ENCODE measurements around the gene EVI2B.

Gene EVI2B

DNA sequence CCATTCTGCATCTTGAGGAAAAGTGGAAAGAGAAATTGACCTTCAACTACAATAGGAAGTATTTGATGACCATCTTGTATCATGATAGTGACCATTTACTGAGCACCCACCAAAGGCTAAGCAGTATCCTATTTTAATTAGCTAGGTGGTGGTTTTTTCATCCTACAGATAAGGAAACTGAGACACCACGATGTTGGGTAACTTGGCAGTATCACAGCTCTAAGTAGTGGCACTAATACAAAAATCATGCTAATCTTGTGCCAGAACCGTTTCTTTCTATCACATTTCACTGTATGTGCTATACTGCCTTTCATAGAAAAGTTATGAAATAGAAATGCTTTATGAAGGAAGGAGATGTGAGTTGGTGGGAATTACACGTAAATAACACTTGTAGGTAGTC, 2.3 kb downstream of the EVI2B start:
- H3K4me3 ChIP-seq (replicated peaks; ENCODE audit: insufficient read depth, low read length) = peak overlapping the region; percentile 53

DNA sequence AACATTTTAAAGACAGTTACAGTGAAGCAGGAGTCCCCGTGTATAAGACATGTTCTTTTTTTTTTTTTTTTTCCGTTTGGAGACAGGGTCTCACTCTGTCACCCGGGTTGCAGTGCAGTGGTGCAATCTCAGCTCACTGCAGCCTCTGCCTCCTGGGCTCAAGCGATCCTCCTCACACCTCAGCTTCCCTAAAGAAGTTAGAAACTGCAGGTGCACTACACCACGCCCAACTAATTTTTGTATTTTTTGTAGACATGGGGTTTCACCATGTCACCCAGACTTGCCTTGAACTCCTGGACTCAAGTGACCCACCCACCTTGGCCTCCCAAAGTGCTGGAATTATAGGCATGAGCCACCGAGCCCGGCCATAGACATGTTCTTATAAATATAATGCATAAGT, 3.0 kb downstream of the EVI2B start:
- peak overlapping the region; percentile 53 for H3K4me3 ChIP-seq (replicated peaks; ENCODE audit: insufficient read depth, low read length)
- H3K27me3 ChIP-seq (ENCODE audit: insufficient read depth, poor library complexity, severe bottlenecking) = no peaks in the 10 kb centered on the region
- TF ChIP-seq SPI1 (IDR thresholded peaks at IDR 0.05; ENCODE audit: borderline replicate concordance, low read depth) (no peak), GABPA (IDR thresholded peaks at IDR 0.05; ENCODE audit: low read depth) (no peak), POLR2AphosphoS5 (IDR thresholded peaks at IDR 0.05; ENCODE audit: low read depth) (peak; percentile 68)
- TF ChIP-seq, protein P1, sequence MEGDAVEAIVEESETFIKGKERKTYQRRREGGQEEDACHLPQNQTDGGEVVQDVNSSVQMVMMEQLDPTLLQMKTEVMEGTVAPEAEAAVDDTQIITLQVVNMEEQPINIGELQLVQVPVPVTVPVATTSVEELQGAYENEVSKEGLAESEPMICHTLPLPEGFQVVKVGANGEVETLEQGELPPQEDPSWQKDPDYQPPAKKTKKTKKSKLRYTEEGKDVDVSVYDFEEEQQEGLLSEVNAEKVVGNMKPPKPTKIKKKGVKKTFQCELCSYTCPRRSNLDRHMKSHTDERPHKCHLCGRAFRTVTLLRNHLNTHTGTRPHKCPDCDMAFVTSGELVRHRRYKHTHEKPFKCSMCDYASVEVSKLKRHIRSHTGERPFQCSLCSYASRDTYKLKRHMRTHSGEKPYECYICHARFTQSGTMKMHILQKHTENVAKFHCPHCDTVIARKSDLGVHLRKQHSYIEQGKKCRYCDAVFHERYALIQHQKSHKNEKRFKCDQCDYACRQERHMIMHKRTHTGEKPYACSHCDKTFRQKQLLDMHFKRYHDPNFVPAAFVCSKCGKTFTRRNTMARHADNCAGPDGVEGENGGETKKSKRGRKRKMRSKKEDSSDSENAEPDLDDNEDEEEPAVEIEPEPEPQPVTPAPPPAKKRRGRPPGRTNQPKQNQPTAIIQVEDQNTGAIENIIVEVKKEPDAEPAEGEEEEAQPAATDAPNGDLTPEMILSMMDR (IDR thresholded peaks at IDR 0.05; ENCODE audit: insufficient read depth, low read length) = no peak
- H3K27ac ChIP-seq (replicated peaks) = peak overlapping the region; percentile 91
- DNase-seq (ENCODE audit: low read depth in 1 of 2, low spot score in 1 of 2) = peak in 1 of 2 experiments; percentile 78

More for the DNA sequence above, 2.3 kb downstream of the EVI2B start:
- H3K27me3 ChIP-seq (ENCODE audit: insufficient read depth, poor library complexity, severe bottlenecking) = no peaks in the 10 kb centered on the region
- H3K27ac ChIP-seq (replicated peaks) = peak overlapping the region; percentile 91
- TF ChIP-seq, protein P2, sequence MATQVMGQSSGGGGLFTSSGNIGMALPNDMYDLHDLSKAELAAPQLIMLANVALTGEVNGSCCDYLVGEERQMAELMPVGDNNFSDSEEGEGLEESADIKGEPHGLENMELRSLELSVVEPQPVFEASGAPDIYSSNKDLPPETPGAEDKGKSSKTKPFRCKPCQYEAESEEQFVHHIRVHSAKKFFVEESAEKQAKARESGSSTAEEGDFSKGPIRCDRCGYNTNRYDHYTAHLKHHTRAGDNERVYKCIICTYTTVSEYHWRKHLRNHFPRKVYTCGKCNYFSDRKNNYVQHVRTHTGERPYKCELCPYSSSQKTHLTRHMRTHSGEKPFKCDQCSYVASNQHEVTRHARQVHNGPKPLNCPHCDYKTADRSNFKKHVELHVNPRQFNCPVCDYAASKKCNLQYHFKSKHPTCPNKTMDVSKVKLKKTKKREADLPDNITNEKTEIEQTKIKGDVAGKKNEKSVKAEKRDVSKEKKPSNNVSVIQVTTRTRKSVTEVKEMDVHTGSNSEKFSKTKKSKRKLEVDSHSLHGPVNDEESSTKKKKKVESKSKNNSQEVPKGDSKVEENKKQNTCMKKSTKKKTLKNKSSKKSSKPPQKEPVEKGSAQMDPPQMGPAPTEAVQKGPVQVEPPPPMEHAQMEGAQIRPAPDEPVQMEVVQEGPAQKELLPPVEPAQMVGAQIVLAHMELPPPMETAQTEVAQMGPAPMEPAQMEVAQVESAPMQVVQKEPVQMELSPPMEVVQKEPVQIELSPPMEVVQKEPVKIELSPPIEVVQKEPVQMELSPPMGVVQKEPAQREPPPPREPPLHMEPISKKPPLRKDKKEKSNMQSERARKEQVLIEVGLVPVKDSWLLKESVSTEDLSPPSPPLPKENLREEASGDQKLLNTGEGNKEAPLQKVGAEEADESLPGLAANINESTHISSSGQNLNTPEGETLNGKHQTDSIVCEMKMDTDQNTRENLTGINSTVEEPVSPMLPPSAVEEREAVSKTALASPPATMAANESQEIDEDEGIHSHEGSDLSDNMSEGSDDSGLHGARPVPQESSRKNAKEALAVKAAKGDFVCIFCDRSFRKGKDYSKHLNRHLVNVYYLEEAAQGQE (IDR thresholded peaks at IDR 0.05; ENCODE audit: insufficient replicate concordance, low read depth) = no peak
- TF ChIP-seq, protein P1 (IDR thresholded peaks at IDR 0.05; ENCODE audit: insufficient read depth, low read length) = no peak
- no peak for TF ChIP-seq POLR2AphosphoS5 (IDR thresholded peaks at IDR 0.05; ENCODE audit: low read depth)
- TF ChIP-seq SPI1 (IDR thresholded peaks at IDR 0.05; ENCODE audit: borderline replicate concordance, low read depth) = no peak
- DNase-seq (ENCODE audit: low read depth in 1 of 2, low spot score in 1 of 2) = no peak

DNA sequence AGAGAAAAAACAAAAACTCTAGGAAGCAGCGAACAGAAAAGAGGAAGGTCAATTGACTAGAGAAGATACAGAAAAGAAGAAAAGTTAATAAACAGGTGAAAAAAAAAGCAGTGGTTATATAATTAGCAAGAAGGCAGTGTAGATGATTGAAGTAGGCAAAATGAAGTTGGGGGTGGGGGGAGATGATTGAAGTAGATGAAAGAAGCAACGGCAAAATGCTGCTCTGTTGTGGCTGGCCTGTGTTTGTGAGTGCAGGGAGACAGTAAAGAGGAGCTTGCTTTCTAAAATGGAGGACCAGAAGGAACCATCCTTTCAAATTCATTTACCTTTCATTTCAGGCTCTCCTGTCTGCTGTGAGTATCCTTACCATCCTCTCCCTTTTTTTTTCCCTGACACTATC, 3.6 kb downstream of the EVI2B start:
- Histone ChIP-seq H3K27ac (replicated peaks) (peak overlapping the region; percentile 91), H3K4me3 (replicated peaks; ENCODE audit: insufficient read depth, low read length) (peak overlapping the region; percentile 53), H3K27me3 (ENCODE audit: insufficient read depth, poor library complexity, severe bottlenecking) (no peaks in the 10 kb centered on the region)
- TF ChIP-seq, protein P2 (IDR thresholded peaks at IDR 0.05; ENCODE audit: insufficient replicate concordance, low read depth) = no peak
- DNase-seq (ENCODE audit: low read depth in 1 of 2, low spot score in 1 of 2) = peak in 1 of 2 experiments; percentile 42

DNA sequence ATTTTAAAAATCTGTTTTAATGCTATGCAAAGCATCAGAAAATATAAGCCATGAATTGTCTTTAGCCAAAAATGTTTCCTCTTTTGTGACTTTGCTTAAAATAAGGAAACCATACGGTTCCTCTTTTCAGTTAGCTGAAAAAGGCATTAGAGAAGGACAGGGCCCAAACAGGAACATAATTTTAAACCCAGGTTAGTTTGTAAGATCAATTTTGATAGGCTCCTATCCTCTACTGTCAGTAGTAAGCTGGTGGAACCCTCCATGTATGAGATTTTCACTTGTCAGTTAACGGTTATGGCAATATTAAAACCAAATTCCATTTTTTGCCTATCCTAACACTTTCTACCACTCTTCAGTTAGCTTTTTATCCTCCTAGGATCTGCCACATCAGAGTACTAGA, 4.3 kb downstream of the EVI2B start:
- TF ChIP-seq SPI1 (IDR thresholded peaks at IDR 0.05; ENCODE audit: borderline replicate concordance, low read depth) (peak; percentile 98), POLR2AphosphoS5 (IDR thresholded peaks at IDR 0.05; ENCODE audit: low read depth) (no peak; the same call in 1 of the 2 replicates), GABPA (IDR thresholded peaks at IDR 0.05; ENCODE audit: low read depth) (no peak)
- TF ChIP-seq, protein P1 (IDR thresholded peaks at IDR 0.05; ENCODE audit: insufficient read depth, low read length) = no peak
- TF ChIP-seq, protein P2 (IDR thresholded peaks at IDR 0.05; ENCODE audit: insufficient replicate concordance, low read depth) = no peak
- DNase-seq (ENCODE audit: low read depth in 1 of 2, low spot score in 1 of 2) = peak; percentile 43 to 70
- Histone ChIP-seq H3K27me3 (ENCODE audit: insufficient read depth, poor library complexity, severe bottlenecking) (no peaks in the 10 kb centered on the region), H3K4me3 (replicated peaks; ENCODE audit: insufficient read depth, low read length) (peak overlapping the region; percentile 53), H3K27ac (replicated peaks) (peak overlapping the region; percentile 91)

Data from HL-60 (cell line).